Thyroid gland (tissue), 4 donors: ENCODE results near the gene CSF2RB. TPM values are rescaled to one million over a fixed set of nuclear protein-coding genes. Genes with fewer than 3 reads are reported as not detected.

Experiments used
- DNase-seq, 2 donors: peaks; one replicate each; pipeline ENCODE4 v3.0.0-alpha.2; 2019
- H3K27ac ChIP-seq, 3 donors: fragments of 200-600 bp; sonication (generic); 1 replicate in 2 of 3; 2 replicates in 1 of 3; pipeline ENCODE4 v1.5.1; 2016 to 2019; ENCODE audit warnings: mild to moderate bottlenecking in 1 of 3, moderate library complexity in 1 of 3
- H3K27me3 ChIP-seq: fragments of 200-600 bp; sonication (generic); one replicate; pipeline ENCODE4 v1.5.1; 2019
- H3K36me3 ChIP-seq, 2 donors: fragments of 200-600 bp; sonication (generic); one replicate each; pipeline ENCODE4 v1.5.1; 2016 to 2019
- H3K4me1 ChIP-seq, 2 donors: fragments of 200-600 bp; sonication (generic); one replicate each; pipeline ENCODE4 v1.5.1; 2017 to 2019
- H3K4me3 ChIP-seq, 3 donors: fragments of 200-600 bp; sonication (generic); replicated peaks in 1 of 3; 1 replicate in 2 of 3; 2 replicates in 1 of 3; pipeline ENCODE4 v1.5.1; 2016; ENCODE audit warnings: mild to moderate bottlenecking in 1 of 3
- H3K9me3 ChIP-seq: fragments of 200-600 bp; sonication (generic); one replicate; pipeline ENCODE4 v1.5.1; 2017
- CTCF ChIP-seq, 6 experiments: fragments of 200-600 bp in 3 of 6; fragments of 450-650 bp in 3 of 6; sonication (generic) in 3 of 6; IDR thresholded peaks; one replicate each; pipeline ENCODE4 v1.5.1; 2016 to 2019; ENCODE audit warnings: antibody characterized with exemption in 6 of 6, mild to moderate bottlenecking in 2 of 6, inconsistent platforms in 1 of 6, moderate library complexity in 1 of 6
- POLR2A ChIP-seq, 2 donors: fragments of 450-650 bp; IDR thresholded peaks; one replicate each; pipeline ENCODE4 v1.6.1; 2017; ENCODE audit warnings: antibody characterized with exemption in 2 of 2, mild to moderate bottlenecking in 2 of 2, moderate library complexity in 1 of 2
- WGBS, 2 donors: methylation state at CpG; one replicate each; pipeline ENCODE4 v1.1.5; 2017; 5-methylcytosine and 5-hydroxymethylcytosine counted together
- intact Hi-C: fragments of 100-400 bp; cut with DNase I; formaldehyde crosslinking; loops from one replicate; pipeline ENCODE4 v1.15.1; 2023
- total RNA-seq, 4 donors: library from RNA; depleted of rRNA; stranded (reverse); fragments of >200 nt; gene quantifications; one replicate each; pipeline ENCODE4 v1.2.3, GENCODE V29; 2016

CSF2RB gene
- total RNA-seq, 4 donors from 2014 or later = 1.9 to 7.1 (median 3.0) TPM

GRCh38 chr22:36981247-36981775 lies 67.9 kb downstream of the CSF2RB start:
- no peak for DNase-seq
- H3K36me3 ChIP-seq = no peaks in the 10 kb centered on the region
- H3K27me3 ChIP-seq = no peaks in the 10 kb centered on the region
- WGBS, 2 donors = 75 to 81% methylated on average over 16 of the region's 16 CpGs
- no peak overlapping the region for H3K4me3 ChIP-seq
- H3K9me3 ChIP-seq = no peaks in the 10 kb centered on the region
- H3K4me1 ChIP-seq = peaks cover 0 to 7% of the 10 kb centered on the region in 2 donors
- TF ChIP-seq POLR2A (IDR thresholded peaks at IDR 0.05) (no peak), CTCF (IDR thresholded peaks at IDR 0.05) (no peak)
- intact Hi-C loops = no loop called here
- H3K27ac ChIP-seq = no peak overlapping the region

- no peaks in the 10 kb centered on the region for H3K9me3 ChIP-seq
- no peak for DNase-seq
- WGBS, 2 donors = 62 to 68% methylated on average over 5 of the region's 5 CpGs
- H3K36me3 ChIP-seq = no peaks in the 10 kb centered on the region
- intact Hi-C loops = no loop called here
- no peak overlapping the region for H3K27ac ChIP-seq
- peaks cover 0 to 7% of the 10 kb centered on the region in 2 donors for H3K4me1 ChIP-seq
- TF ChIP-seq CTCF (IDR thresholded peaks at IDR 0.05) = no peak
- no peaks in the 10 kb centered on the region for H3K27me3 ChIP-seq
- H3K4me3 ChIP-seq = no peak overlapping the region
Measured at GRCh38 chr22:36982136-36982535, 68.7 kb downstream of the CSF2RB start.

GRCh38 chr22:36985211-36985889 lies 71.9 kb downstream of the CSF2RB start:
- H3K36me3 ChIP-seq = no peaks in the 10 kb centered on the region
- no peaks in the 10 kb centered on the region for H3K9me3 ChIP-seq
- DNase-seq = no peak
- no peak for TF ChIP-seq CTCF (IDR thresholded peaks at IDR 0.05)
- TF ChIP-seq POLR2A (IDR thresholded peaks at IDR 0.05) = no peak
- 88% methylated on average over 9 to 10 of the region's 10 CpGs for WGBS, 2 donors
- H3K27ac ChIP-seq = no peak overlapping the region
- intact Hi-C loops = no loop called here
- peaks cover 3% of the 10 kb centered on the region for H3K27me3 ChIP-seq
- H3K4me1 ChIP-seq = no peaks in the 10 kb centered on the region
- no peak overlapping the region for H3K4me3 ChIP-seq

GRCh38 chr22:36986242-36986821 lies 72.9 kb downstream of the CSF2RB start:
- Histone ChIP-seq H3K4me3 (no peak overlapping the region), H3K9me3 (no peaks in the 10 kb centered on the region), H3K27ac (no peak overlapping the region), H3K36me3 (no peaks in the 10 kb centered on the region), H3K27me3 (peaks cover 5% of the 10 kb centered on the region), H3K4me1 (no peaks in the 10 kb centered on the region)
- no peak for DNase-seq
- WGBS, 2 donors = 50 to 55% methylated on average over 8 of the region's 8 CpGs
- TF ChIP-seq CTCF (IDR thresholded peaks at IDR 0.05) = peak in 2 of 6 experiments; percentile 20 to 22
- TF ChIP-seq POLR2A (IDR thresholded peaks at IDR 0.05) = no peak
- intact Hi-C loops = no loop called here
